ENCODE measurements around the gene GIPC3.

The GIPC3 gene

GRCh38 chr19:3585301-3586126 lies at the start of gene GIPC3:
Gene GIPC3, plus strand, starts transcription at chr19:3585478. Its CDS starts 120 bp downstream, at chr19:3585598.
- DNase-seq: no peak

GRCh38 chr19:3535563-3535965 lies 49.7 kb upstream of the GIPC3 start:
- no peak for DNase-seq

- no peak for DNase-seq
Observed at GRCh38 chr19:3535981-3536380, 49.3 kb upstream of the GIPC3 start.

- no peak for DNase-seq
Observed at GRCh38 chr19:3536429-3537100, 48.7 kb upstream of the GIPC3 start.

GRCh38 chr19:3537101-3537437 lies 48.2 kb upstream of the GIPC3 start:
- DNase-seq: no peak

- no peak for DNase-seq
Observed at GRCh38 chr19:3537438-3538240, 47.6 kb upstream of the GIPC3 start.

- no peak for DNase-seq
Observed at GRCh38 chr19:3538258-3538929, 46.9 kb upstream of the GIPC3 start.

GRCh38 chr19:3538965-3539755 lies 46.1 kb upstream of the GIPC3 start, which contains the start of gene TEKTIP1:
Gene TEKTIP1, plus strand, starts transcription at chr19:3539174. Its CDS starts 4 bp downstream, at chr19:3539178.
- no peak for DNase-seq

- DNase-seq: no peak
Observed at GRCh38 chr19:3539756-3540118, 45.5 kb upstream of the GIPC3 start.

GRCh38 chr19:3543150-3544057 lies 41.9 kb upstream of the GIPC3 start:
- DNase-seq: no peak

- no peak for DNase-seq
Observed at GRCh38 chr19:3544058-3544376, 41.3 kb upstream of the GIPC3 start.

- DNase-seq: no peak
Observed at GRCh38 chr19:3544742-3545668, 40.3 kb upstream of the GIPC3 start.

GRCh38 chr19:3545669-3546034 lies 39.6 kb upstream of the GIPC3 start:
- no peak for DNase-seq

- DNase-seq: no peak
Observed at GRCh38 chr19:3546119-3546518, 39.2 kb upstream of the GIPC3 start.

GRCh38 chr19:3547301-3547731 lies 38.0 kb upstream of the GIPC3 start:
- DNase-seq: no peak

GRCh38 chr19:3547767-3548282 lies 37.5 kb upstream of the GIPC3 start:
- DNase-seq: no peak

- no peak for DNase-seq
Observed at GRCh38 chr19:3548606-3549005, 36.7 kb upstream of the GIPC3 start.

- DNase-seq: no peak
Observed at GRCh38 chr19:3549816-3550215, 35.5 kb upstream of the GIPC3 start.

- no peak for DNase-seq
Observed at GRCh38 chr19:3550947-3551791, 34.1 kb upstream of the GIPC3 start.
